Measurements from ENCODE around the gene MRTFB. TPM values are rescaled to one million over a fixed set of nuclear protein-coding genes. Genes with fewer than 3 reads are reported as not detected.

MRTFB gene
- total RNA-seq, 2 experiments from 2014 or later: 18.0 to 19.4 TPM

GRCh38 chr16:14133907-14134306, 62.8 kb downstream of the MRTFB start:
- ChIA-PET POLR2A (no interaction called here), CTCF (no interaction called here)
- no peaks in the 10 kb centered on the region for H3K27me3 Mint-ChIP-seq
- H3K36me3 ChIP-seq (ENCODE audit: insufficient read depth, low read length): no peaks in the 10 kb centered on the region
- H3K27me3 ChIP-seq (ENCODE audit: control insufficient read depth in 1 of 2, insufficient read depth in 2 of 2, low read length in 2 of 2): no peaks in the 10 kb centered on the region
- H3K4me3 ChIP-seq (ENCODE audit: low read length): no peak overlapping the region
- peaks cover 0 to 3% of the 10 kb centered on the region in 2 experiments for H3K9me3 ChIP-seq (ENCODE audit: control insufficient read depth in 1 of 2, insufficient read depth in 1 of 2, low read length in 2 of 2)
- no peak overlapping the region for H3K4me3 Mint-ChIP-seq
- peaks cover 25% of the 10 kb centered on the region for H3K36me3 Mint-ChIP-seq (ENCODE audit: low read depth)
- H3K27ac Mint-ChIP-seq: no peak overlapping the region
- TF ChIP-seq CTCF (IDR thresholded peaks at IDR 0.05): no peak
- no peak for DNase-seq
- no peak for ATAC-seq (ENCODE audit: poor library complexity)
- intact Hi-C loops (cut with DNase I, micrococcal nuclease): no loop called here
- H3K4me1 Mint-ChIP-seq (ENCODE audit: low read depth): no peaks in the 10 kb centered on the region
- H3K27ac ChIP-seq (ENCODE audit: low read depth in 1 of 2, low read length in 2 of 2): no peak overlapping the region
- no peaks in the 10 kb centered on the region for H3K9me3 Mint-ChIP-seq
- no peaks in the 10 kb centered on the region for H3K4me1 ChIP-seq (ENCODE audit: insufficient read depth, low read length)

- no peaks in the 10 kb centered on the region for H3K27me3 Mint-ChIP-seq
Measured at GRCh38 chr16:14135704-14136103, 64.6 kb downstream of the MRTFB start.

GRCh38 chr16:14139872-14140271, 68.8 kb downstream of the MRTFB start:
- no peak overlapping the region for H3K27ac Mint-ChIP-seq
- ATAC-seq (ENCODE audit: poor library complexity) (no peak), DNase-seq (no peak)
- H3K4me3 ChIP-seq (ENCODE audit: low read length): no peak overlapping the region
- peaks cover 62% of the 10 kb centered on the region for H3K36me3 Mint-ChIP-seq (ENCODE audit: low read depth)
- intact Hi-C loops (cut with DNase I, micrococcal nuclease): no loop called here
- no peak overlapping the region for H3K27ac ChIP-seq (ENCODE audit: low read depth in 1 of 2, low read length in 2 of 2)
- no peaks in the 10 kb centered on the region for H3K4me1 ChIP-seq (ENCODE audit: insufficient read depth, low read length)
- H3K4me3 Mint-ChIP-seq: no peak overlapping the region
- POLR2A ChIA-PET: no interaction called here
- H3K36me3 ChIP-seq (ENCODE audit: insufficient read depth, low read length): peaks cover 12% of the 10 kb centered on the region
- H3K4me1 Mint-ChIP-seq (ENCODE audit: low read depth): no peaks in the 10 kb centered on the region
- peaks cover 0 to 3% of the 10 kb centered on the region in 2 experiments for H3K9me3 ChIP-seq (ENCODE audit: control insufficient read depth in 1 of 2, insufficient read depth in 1 of 2, low read length in 2 of 2)
- H3K27me3 ChIP-seq (ENCODE audit: control insufficient read depth in 1 of 2, insufficient read depth in 2 of 2, low read length in 2 of 2): no peaks in the 10 kb centered on the region
- no peak for TF ChIP-seq CTCF (IDR thresholded peaks at IDR 0.05)
- H3K9me3 Mint-ChIP-seq: no peaks in the 10 kb centered on the region
- no peaks in the 10 kb centered on the region for H3K27me3 Mint-ChIP-seq
- CTCF ChIA-PET: no interaction called here

More at GRCh38 chr16:14135704-14136103, 64.6 kb downstream of the MRTFB start:
- no peaks in the 10 kb centered on the region for H3K9me3 Mint-ChIP-seq
- Histone ChIP-seq H3K36me3 (ENCODE audit: insufficient read depth, low read length) (peaks cover 4% of the 10 kb centered on the region), H3K27me3 (ENCODE audit: control insufficient read depth in 1 of 2, insufficient read depth in 2 of 2, low read length in 2 of 2) (no peaks in the 10 kb centered on the region), H3K4me3 (ENCODE audit: low read length) (no peak overlapping the region), H3K27ac (ENCODE audit: low read depth in 1 of 2, low read length in 2 of 2) (no peak overlapping the region), H3K4me1 (ENCODE audit: insufficient read depth, low read length) (no peaks in the 10 kb centered on the region), H3K9me3 (ENCODE audit: control insufficient read depth in 1 of 2, insufficient read depth in 1 of 2, low read length in 2 of 2) (peaks cover 0 to 3% of the 10 kb centered on the region in 2 experiments)
- ATAC-seq (ENCODE audit: poor library complexity) (no peak), DNase-seq (no peak)
- TF ChIP-seq CTCF (IDR thresholded peaks at IDR 0.05): no peak
- no peak overlapping the region for H3K27ac Mint-ChIP-seq
- H3K4me3 Mint-ChIP-seq: no peak overlapping the region
- no peaks in the 10 kb centered on the region for H3K4me1 Mint-ChIP-seq (ENCODE audit: low read depth)
- intact Hi-C loops (cut with DNase I, micrococcal nuclease): no loop called here
- CTCF ChIA-PET: no interaction called here
- POLR2A ChIA-PET: no interaction called here
- peaks cover 42% of the 10 kb centered on the region for H3K36me3 Mint-ChIP-seq (ENCODE audit: low read depth)
